Stimulated activated CD4-positive, alpha-beta T cell treated with anti-CD3 and anti-CD28 coated beads, Interleukin-2, amount 100 ng/mL, for 4 hours (primary cell): ENCODE results near the gene ZNF20.

ENCODE experiments used
- DNase-seq: peaks from one replicate; pipeline ENCODE4 v3.0.0-alpha.2; 2020; ENCODE audit warnings: low read depth

Gene ZNF20

GRCh38 chr19:12139885-12140544, at the start of gene ZNF20:
ZNF20 (minus strand) TSS chr19:12140350; CDS start chr19:12140182, 168 bp downstream.
- DNase-seq = peak; percentile 83

- no peak for DNase-seq
These were observed 47.5 kb upstream of the ZNF20 start for GRCh38 chr19:12187625-12188024.

- no peak for DNase-seq
These were observed 40.2 kb upstream of the ZNF20 start for GRCh38 chr19:12180377-12180776.

DNA sequence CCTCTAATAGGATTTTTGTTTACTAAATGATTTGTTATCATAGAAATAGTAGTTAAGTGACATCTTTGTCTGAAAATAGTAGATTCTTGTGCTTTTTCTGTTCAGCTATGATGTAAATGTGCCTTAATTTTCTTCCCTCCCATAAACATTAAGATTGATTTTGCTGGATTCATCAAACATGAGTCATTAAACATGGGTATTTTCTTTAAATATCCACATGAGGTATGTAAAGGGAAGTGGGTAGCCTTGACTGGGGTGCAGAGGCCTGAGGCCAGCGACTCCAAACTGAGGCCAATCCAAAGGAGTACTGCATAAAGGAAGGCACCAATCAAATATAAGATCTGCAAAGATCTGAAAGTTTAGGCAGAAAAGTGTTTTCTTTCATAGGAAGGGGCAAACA, 26.5 kb upstream of the ZNF20 start:
- DNase-seq = no peak

GRCh38 chr19:12163826-12164225, 23.7 kb upstream of the ZNF20 start:
- no peak for DNase-seq

DNA sequence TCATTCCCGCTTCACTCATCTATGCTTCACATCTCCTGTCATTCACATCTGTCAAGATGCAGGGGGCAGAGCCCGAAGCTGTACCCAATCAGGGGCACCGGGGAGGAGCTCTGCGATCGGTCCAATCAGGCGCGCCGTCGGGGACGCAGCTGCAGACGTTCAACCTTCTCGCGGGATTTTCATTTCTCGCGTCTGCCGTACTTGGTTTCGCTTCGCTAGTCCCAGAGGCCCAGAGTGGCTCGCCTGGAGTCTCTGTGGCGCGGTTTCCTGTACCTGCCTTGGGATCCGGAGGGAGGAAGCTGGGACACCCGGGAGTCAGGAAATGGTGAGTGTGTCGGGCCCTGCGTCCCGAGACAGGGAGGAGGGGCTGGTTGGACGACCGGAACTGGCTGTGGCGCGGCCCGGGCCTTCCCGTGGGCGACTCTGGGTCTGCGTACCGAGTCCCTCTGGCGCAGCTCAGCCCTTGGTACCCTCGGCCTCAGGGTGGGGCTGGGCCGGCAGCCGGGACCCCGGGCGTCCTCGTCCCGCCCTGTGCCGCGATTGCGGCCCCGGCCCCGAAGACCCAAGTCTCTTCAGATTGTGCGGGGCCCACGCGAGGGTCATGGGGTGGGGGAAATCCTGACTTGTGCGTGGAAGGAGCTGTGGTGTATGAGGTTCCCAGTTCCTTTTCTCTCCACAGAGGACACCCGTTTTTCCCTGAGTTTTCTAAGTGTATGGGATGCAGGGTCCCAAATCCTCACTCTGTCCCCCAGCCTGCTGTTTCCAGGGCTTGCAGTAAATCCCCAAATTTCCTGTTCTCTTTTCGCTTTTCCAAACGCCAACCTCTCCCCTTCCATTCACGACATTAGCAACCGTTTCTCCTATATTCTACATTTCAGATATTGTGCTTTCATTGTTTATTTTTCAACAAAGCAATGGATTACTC, 23.0 kb upstream of the ZNF20 start, which contains the start of gene ZNF136:
Gene ZNF136 (plus strand): TSS at position 215 of the 925 bp plus-strand sequence. CDS start 108 bp downstream, at position 323.
- peak; percentile 90 for DNase-seq

DNA sequence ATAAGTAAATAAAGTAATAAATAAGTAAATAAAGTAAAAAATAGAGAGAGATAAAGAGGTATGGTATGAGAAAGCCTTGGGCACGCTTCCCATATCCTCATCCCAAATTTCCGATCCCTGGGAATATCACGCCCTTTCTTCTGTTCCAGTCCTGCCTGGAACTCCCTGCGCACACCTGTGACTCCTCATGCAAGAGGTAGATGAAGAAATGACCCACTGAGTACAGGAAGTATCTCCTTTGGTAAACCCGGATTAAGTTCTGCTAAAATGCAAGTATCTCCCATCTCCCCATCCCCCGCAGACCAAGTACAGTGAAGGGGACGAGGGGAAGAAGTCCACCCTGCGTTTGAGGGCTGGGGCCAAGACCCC, 22.3 kb upstream of the ZNF20 start:
- DNase-seq = no peak

DNA sequence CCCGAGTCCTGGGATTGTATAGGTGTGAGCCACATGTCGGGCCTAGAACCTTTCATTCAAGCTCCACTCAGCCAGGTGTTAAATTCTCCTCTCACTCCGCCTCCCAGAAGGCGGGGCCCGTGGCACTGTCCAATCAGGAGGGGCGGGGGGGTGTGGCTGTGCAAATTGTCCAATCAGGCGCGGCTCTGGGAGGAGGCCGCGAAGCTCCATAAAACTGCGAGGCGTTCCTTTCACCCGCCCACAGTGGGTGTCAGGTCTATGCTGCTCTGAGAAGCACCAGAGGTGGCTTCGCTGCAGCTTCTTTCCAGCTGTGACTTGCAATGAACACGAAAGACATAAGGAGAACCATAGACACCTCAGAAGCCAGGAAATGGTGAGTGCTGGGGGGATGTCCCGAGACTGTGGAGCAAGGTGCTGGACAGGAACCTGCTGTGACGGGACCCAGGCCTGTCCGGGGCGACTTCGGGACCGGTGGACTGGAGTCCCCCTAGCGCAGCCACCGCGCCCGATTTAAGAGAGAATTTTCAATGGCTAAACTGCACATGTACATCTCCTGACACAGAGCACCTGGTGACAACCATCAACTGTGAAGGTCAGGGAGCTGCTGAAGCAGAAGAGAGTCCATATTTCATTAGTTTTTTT, 19.7 kb upstream of the ZNF20 start:
- no peak for DNase-seq

- no peak for DNase-seq
These were observed 16.3 kb upstream of the ZNF20 start, which contains the start of gene ZNF625 for GRCh38 chr19:12156223-12157058. ZNF625 (minus strand) TSS chr19:12156734; CDS start chr19:12156558, 176 bp downstream.

DNA sequence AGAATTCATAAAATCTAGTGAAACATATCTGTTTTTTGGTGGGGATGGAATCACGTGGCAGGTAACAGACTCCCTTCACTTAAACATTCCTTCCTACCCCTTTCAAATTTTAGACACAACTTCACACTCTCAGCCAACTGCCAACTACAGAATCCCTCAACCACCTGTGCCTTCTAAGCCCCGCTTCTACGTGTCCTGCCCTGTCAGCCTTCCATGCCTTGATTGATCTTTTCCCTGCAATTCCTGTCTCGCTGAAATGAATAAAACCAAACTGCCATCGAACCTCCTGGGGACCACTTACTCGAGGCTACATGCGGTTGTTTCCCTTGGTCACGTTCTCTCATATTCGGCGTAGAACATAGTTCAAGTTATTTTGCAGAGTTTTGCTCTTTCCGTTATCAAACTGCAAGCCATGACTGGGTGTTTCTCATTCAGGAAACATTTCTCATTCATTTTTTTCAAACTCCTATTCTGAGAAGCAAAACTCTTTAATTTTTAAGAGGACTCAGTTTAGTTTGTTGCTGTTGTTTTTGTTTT, 15.2 kb upstream of the ZNF20 start:
- DNase-seq = no peak

GRCh38 chr19:12145348-12145747, 5.2 kb upstream of the ZNF20 start:
- DNase-seq = no peak

GRCh38 chr19:12141405-12141736, 1.2 kb upstream of the ZNF20 start:
- DNase-seq = no peak

GRCh38 chr19:12140545-12141404, 625 bp upstream of the ZNF20 start:
- peak; percentile 79 for DNase-seq

DNA sequence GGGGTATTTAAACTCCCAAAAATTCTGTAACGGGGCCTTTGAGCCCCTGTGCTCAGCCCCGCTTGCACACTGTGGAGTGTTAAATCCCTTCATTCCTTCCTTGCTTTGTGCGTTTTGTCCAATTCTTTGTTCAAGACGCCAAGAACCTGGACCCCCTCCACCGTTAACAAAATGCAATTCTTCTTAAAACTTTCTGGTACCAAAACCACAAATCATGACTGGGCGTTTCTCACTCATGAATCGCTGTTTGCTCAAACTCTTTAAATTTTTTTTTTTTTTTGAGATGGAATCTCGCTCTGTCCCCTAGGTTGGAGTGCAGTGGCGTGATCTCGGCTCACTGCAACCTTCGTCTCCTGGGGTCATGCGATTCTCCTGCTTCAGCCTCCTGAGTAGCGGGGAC, 881 bp downstream of the ZNF20 start:
- DNase-seq = no peak

DNA sequence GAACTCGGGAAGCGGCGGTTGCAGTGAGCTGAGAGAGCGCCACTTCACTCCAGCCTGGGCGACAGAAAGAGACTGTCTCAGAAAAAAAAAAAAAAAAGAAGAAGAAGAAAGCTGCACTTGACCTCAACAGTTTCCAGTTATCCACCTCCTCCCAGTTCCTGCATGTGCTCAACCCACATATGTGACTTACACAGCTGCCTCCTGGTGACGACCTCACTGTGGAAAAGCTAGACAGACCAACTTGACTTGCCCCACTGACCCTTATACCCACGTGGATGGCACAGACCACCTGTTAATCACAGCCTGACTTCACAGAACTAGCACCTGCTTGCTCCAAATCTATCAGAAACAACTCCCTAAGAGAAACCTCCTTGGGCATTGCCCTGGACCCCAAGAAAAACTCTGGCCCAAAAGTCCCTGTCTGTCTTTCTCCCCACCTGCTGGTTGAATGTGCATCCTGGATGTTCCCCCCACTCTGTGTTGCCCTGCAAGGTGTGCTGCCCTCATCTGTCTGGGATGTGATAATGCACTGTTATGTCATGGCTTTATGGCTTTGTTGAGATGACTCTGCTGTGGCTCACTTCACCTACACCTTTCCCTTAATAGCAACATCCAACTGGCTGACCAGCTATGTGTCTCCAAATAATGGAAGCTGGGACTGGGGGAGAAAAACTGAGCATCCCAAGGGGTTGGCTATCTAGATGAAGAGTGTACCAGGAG, 2.8 kb downstream of the ZNF20 start:
- peak; percentile 29 for DNase-seq

DNA sequence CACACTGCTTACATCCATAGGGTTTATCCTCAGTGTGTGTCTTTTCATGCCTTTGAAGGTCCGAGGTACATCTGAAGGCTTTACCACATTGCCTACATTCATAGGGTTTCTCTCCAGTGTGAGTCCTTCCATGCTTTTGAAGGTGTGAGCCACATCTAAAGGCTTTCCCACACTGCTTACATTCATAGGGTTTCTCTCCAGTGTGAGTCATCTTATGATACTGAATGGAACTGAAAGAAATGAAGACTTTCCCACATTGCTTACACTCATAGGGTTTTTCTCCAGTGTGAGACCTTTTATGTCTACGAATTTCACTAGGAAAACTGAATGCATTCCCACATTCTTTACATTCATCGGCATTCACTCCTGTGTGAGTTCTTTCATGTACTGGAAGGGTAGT, 7.1 kb downstream of the ZNF20 start:
- DNase-seq = no peak

DNA sequence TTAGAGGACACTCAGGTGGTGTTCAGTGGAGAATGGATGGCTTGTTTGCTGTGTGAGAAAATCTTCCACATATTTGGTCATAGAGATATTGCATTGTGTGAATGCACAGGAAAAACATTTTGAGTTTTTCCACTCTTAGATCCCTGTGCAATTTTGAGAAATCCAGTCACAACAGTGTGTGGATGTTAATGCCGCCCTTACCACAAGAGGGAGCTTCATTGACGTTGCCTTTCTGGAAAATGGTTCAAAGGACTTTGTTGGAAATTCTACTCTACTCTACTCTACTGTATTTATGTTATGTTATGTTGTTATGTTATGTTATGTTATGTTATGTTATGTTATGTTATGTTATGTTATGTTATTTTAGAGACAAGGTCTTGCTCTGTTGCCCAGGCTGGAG, 13.4 kb downstream of the ZNF20 start:
- DNase-seq = no peak

GRCh38 chr19:12117201-12117970, 22.8 kb downstream of the ZNF20 start:
- no peak for DNase-seq

GRCh38 chr19:12113121-12113520, 27.0 kb downstream of the ZNF20 start:
- DNase-seq = no peak
